ENCODE measurements around the gene PLCH1.
"Not testable (repeated sequence)": the region's sequence is repeated elsewhere in the genome, so short reads cannot be mapped to it uniquely, and the experiment has no call there.

The PLCH1 gene

DNA sequence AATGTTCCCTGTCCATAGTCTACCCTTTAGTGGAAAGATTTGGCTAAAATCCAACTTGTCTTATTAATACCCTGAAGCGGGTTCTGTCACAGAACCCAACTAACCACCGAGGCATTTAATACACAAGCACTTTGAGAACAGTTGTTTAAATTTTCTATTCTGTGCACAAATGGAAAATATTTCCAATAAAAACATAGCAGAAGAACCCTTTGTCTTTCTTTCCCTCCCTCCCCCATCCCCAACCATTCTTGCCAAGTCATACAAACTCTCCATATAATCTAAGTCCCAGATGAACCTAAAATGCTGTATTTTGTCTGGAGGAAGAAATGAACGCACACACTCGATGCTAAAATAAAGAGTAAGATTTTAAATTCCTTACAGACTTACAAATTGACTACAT lies 324.5 kb downstream of the PLCH1 start:
- no peak for DNase-seq (ENCODE audit: low read depth, low spot score)

DNA sequence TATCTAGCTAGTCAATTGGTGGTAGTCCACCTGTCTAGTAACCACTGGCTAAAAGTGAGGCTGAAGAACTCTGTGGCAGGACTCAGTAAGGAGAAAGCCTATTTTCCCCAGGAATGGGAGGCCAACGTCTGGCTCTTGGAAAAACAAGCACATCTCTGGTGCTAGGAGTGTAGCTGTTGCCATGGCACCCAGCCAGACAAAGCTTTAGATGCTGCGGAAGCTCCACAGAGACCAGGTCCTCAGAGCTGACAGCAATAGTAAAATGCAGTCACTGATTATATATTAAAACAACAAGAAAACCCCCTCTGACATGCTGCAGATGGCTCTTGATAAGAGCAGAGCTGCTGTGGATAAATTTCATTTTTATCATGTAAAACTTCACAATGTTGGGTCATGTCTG lies 326.5 kb downstream of the PLCH1 start:
- DNase-seq (ENCODE audit: low read depth, low spot score), result no peak

DNA sequence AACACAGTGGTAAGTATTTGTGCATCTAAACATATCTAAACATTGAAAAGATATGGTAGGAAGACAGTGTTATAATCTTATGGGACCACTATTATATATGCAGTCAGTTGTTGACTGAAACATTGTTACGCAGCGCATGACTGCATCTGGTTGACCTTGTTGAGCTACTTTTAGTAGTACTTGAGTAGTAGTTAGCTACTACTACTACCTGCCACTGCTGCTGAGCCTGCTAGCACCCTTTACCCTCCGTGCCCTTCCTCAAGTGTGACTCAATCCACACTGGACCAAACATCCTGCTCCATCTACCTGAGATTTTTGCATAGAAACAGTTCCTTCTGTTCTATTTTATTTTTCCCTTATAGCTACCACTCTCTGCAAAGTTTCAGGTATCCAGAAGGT lies 327.8 kb downstream of the PLCH1 start:
- DNase-seq (ENCODE audit: low read depth, low spot score), result no peak

DNA sequence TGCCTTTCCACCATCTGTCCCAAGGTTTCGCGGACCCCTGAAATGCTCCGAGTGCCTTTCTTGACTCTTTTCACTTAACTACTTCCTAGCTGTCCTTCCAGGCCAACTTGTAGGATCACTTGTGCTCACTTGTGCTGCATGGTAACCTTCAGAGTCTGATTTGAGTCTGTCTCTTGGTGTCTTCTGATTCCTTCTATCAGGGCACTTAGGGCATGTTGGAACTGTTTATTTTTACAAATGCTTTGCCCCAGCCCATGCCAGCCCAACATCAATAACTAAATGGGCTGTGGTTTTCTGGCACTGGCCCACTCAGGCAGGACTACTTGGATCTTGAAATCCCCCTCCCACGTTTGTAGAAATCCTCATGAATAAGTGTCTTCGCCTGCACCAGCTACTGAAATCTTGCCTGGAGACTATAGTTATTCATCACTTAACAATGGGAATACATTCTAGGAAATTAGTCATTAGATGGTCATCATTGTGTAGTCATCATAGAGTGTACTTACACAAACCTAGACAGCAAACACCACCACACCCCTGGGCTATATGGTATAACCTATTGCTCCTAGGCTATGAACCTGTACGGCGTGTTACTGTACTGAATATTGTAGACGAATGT lies 328.3 kb downstream of the PLCH1 start:
- no peak for DNase-seq (ENCODE audit: low read depth, low spot score)

DNA sequence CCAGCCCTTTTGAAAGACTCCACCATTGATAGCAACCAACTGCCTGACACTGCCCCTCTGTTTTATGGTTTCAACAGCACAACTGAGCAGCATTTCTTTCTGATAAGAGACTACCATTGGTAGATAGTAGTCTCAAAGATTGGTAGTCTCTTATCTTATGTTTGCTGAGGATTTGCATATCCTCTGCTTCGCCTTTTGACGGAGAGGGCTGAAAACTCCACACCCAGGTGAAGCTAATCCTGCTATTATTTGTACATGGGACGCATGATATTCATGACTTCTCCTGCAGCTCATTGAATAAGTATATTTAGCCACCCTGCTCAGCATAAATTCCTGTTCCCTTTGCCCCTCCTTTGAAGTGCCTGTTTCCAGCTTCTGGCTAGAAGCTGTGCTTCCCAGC lies 332.0 kb downstream of the PLCH1 start:
- DNase-seq (ENCODE audit: low read depth, low spot score), result no peak

DNA sequence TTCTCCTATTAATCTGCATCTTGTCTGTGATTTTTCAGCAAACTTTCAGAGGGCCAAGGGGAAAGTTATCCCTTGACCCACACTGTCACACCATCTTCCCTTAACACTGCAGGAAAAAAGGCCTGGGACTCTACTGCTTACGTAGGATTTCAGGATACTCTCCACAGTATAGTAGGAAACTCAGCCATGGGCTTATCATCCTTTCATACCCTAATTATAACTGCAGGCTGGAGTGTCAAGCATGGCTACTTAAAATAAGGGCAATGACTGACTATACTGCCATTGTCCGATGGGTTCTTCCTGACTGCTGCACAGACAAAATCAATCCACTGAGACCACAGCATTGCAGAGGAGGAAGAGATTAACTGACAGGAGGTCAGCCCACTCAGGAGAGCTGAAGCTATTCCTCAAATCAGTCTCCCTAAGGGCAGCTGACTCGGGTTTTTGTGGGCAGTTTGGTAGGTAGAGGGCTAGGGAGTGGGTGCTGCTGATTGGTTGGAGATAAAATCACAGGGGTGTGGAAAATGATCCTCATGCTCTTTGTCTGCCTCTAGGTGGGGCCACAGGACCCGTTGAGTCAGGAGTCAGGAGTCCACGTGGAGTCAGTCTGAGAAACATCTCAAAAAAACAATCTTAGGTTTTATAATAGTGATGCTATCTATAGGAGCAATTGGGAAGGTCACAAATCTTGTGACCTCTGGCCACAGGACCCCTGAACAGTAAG lies 333.2 kb downstream of the PLCH1 start:
- DNase-seq (ENCODE audit: low read depth, low spot score), result no peak

DNA sequence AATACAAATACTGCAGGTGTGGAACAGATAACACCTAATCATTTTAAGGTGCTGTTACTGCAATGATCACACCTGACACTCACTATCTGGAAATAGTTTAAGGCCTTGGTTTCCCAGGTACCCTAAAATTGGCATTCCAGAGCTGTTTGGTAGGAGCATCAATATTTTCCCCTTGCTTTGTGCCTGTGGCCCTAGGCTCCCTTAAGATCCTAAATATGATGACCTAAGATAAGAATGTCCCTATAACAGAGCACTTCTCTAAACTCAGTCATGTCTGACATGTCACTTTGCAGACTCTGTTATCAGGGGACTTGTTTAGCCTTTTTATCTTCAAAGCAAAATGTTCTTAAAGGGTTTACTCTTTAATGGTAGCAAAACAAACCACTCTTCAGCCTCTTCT lies 335.5 kb downstream of the PLCH1 start:
- DNase-seq (ENCODE audit: low read depth, low spot score), result no peak

DNA sequence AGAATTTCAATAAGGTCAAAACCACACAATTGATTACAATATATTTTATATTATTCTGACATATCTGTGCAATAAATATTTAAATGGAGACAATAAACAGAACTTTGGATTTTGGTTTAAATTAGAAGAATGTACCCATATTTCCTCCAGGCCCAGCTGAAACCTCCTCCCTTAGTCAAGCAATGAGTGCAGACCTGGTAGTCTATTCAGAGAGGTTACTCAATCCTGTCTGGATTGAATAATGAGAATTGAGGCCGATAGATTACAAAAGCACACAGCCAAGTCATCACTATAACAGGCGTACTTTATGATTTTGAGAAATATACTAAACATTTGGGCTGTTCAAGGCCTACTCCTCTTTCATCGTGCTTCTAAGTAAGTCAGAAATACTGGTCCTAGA lies 336.9 kb downstream of the PLCH1 start:
- no peak for DNase-seq (ENCODE audit: low read depth, low spot score)

DNA sequence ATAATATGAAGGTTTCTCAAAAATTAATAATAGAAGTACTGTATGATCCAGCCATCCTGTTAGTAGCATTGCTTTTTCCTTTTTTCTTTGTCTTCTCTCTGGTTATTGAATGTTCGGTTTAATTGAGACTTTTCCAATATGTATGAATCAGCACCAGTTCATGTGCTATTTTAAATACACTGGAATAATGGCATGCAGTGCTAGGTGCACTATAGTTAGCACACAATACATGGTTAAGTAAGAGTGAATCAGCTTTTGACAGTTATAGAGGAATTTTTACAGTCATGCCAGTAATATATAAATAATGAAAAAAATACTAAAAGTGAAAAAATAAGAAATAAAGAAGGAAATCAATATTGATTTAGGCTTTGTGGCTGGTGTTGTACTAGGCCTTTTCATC lies 337.5 kb downstream of the PLCH1 start:
- DNase-seq (ENCODE audit: low read depth, low spot score), result no peak

DNA sequence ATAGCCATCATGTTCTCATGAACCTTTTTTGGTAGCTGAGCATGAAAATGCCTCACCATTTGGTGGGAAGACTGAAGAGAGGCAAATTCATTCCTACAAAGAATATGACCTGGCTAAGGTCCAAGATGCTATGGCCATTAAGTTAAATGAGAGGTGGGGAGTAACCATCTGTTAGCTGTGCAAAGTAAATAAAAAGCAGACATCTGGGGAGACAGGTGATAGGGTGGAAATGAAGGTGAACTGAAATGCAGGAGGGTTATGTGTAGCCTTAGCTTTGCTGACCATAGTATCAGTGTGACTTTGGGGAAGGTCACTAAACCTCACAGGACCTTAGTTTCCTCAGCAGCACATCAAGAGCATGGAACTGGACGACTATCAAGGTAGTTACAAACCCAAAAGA lies 340.4 kb downstream of the PLCH1 start:
- no peak for DNase-seq (ENCODE audit: low read depth, low spot score)

DNA sequence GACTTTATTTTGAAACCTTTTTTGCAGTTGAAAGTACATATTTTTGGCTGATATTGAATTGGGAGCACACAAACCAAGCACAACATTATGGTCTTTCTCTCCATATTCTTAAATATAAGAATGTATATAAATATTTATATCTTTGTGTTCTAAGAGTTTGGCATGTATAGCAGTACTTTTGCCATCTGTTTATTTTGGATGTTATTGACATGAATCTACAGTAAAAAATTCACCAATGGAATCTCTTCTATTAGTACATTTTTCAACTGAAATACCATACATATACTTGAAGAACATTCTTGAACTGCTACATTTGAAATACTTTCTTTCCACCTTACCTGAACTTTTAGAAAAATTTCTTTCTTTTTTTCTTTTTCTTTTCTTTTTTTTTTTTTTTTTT lies 342.2 kb downstream of the PLCH1 start:
- no peak for DNase-seq (ENCODE audit: low read depth, low spot score)

DNA sequence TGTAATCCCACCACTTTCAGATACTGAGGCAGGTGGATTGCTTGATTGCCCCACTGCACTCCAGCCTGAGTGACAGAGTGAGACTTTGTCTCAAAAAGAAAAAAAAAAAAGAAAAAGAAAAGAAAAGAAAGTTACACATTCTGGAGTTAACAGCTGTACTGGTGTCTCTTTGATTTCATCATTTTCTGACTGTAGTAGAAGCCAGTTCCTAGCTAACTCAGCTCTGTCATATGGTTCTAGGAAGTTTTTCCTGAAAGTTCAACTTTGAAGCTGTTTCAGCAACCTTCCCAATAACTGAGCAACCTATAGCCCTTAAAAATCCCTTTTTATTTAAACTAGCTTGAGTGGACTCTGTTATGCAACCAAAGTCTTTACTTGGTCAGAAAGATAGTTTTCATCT lies 346.8 kb downstream of the PLCH1 start:
- no peak for DNase-seq (ENCODE audit: low read depth, low spot score)

DNA sequence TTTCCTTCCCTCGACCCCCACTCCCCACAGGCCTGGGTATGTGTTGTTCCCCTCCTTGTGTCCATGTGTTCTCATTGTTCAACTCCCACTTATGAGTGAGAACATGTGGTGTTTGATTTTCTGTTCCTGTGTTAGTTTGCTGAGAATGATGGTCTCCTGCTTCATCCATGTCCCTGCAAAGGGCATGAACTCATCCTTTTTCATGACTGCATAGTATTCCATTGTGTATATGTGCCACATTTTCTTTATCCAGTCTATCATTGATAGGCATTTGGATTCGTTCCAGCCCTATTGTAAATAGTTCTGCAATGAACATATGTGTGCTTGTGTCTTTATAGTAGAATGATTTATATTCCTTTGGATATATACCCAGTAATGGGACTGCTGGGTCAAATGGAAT lies 350.0 kb downstream of the PLCH1 start:
- not testable (repeated sequence) for DNase-seq (ENCODE audit: low read depth, low spot score)

DNA sequence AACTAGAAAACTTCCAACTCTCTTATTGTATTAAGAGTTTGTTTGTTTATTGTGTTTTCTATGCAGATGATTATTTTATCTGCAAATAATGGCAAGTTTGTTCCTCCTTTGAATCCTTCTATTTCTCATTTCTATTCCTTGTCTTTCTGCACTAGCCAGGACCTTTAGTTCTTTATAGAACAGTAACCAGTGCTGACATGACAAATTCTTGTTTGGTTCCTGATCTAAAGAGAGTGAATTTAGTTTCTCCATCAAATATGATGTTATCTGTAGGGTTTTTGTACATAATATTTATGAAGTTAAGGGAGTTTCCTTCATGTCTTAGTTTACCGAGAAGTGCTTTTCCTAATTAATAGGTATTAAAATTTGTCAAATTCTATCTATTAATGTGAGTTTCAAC lies 350.6 kb downstream of the PLCH1 start:
- DNase-seq (ENCODE audit: low read depth, low spot score), result no peak

DNA sequence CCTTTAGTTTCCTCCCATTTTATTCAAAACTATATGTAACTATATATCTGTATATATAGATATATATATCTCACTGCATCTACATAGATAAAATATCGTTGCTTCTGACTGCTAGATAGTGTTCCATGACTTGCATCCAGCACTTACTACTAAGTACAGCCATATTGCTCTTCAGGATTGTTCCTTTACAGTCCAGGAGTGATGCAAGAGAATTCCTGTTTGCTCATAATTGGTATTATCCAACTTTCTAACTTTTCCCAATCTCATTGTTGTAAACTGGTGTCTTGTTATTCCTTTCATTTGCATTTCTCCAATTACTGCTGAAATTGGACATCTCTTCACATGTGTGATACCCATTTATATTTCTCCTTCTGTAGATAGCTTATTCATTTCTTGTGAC lies 351.6 kb downstream of the PLCH1 start:
- DNase-seq (ENCODE audit: low read depth, low spot score), result no peak

DNA sequence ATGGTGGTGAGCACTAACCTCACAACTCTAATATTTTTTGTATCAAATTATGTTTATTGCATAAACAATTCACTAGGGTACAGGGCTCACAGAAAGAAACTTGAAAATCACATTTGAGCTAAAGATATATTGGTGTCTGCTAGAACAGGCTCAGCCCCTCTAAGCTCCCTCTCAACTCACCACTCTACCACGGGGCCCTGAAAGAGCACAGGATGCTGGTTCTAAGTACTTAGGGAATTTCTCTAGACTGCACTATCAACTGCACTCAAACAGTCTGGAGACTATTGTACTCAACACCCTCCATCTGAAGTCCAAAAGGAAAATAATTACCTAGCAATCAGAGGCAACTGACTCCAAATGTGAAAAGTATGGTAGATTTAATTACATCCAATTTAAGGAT lies 352.7 kb downstream of the PLCH1 start:
- DNase-seq (ENCODE audit: low read depth, low spot score), result no peak

DNA sequence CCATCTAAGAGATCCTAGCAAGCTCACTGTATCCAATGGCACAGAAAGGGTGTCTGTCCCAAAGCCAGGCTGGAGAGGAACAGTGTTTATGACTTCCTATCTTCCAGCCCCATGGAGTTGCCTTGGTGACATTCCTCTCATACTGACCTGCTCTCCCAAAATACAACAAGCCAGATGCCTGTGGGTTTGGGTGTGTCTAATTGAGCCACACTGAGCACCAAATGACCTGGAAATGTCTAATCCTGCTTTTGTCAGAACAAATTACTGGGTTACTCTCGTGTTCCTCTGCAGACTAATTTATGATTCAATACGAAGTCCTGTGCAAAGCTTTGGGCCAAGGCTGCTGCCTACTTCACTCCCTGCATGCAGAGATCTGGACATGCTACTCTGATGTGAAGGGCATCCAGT lies 353.3 kb downstream of the PLCH1 start:
- no peak for DNase-seq (ENCODE audit: low read depth, low spot score)

DNA sequence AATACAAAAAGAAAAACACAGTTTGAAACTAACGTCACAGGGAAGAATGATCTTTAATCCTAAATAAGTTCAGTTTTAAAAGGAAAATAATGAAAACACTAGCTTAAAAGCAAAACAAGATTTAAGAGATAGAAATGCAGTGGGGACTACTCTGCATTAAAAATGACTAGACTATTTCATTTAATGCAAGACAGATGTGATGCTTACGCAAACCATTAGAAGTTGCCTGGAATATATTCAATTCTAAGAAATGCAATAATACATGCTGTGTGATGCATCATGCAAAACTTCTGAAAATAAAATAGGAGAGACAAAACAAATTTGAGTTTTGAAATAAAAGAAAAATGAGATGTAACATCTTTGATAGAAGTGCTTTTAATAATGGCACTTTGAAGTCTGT lies 353.8 kb downstream of the PLCH1 start:
- no peak for DNase-seq (ENCODE audit: low read depth, low spot score)

DNA sequence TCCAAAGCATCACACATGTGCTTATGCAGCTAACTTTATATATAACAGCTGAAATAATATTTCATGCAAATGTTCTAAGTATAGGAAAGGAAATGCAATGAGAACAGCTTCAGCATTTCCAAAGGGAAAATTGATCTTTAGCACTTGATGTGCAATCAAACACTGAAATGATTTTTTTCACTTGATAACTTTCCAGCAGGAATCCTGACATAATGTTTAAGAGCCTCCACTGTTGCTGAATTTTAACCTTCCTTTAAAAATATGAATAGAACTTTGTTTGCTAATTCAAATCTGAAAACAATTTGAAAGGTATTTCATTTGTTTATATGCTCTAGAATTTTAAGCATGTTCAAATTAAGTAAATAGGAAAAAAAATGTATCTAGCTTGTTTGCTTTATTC lies 354.5 kb downstream of the PLCH1 start:
- DNase-seq (ENCODE audit: low read depth, low spot score), result no peak

DNA sequence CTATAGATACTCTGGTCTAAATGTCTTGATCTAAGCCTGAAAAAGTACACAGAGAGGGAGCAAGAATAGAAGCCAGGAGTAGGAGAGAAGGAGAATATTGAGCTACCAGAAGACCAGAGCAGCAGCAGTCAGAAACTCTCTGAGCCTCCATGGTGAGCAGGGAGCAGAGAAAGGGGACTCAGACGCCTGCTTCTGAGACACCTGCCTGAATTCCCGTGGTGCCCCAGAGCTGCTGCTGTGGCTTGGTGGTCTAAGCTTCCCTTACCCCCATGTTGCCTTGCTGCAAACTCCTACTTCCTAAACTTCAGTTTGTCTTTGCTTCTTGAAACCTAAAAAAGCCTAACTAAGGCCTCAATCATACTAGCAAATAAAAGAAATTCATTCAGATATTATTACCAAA lies 356.5 kb downstream of the PLCH1 start:
- DNase-seq (ENCODE audit: low read depth, low spot score), result no peak

DNA sequence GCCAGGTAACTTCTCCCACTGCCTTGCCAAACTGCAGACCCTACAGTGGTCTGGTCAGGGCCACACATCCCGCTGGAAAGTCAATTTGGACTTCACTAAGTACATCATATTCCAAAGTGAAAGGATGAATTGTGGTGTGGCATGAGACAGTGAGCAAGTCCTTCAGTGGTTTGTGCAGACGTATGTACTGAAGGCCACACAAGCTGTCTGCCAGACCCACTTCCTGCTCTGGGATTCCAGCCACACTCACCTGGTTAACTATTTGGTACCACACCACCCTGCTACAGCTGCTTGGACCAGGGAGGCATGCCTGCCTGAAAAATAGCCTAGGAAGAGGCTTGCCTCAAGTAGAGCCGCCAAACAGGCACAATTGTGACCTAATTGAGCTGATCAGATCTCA lies 357.3 kb downstream of the PLCH1 start:
- DNase-seq (ENCODE audit: low read depth, low spot score), result no peak

DNA sequence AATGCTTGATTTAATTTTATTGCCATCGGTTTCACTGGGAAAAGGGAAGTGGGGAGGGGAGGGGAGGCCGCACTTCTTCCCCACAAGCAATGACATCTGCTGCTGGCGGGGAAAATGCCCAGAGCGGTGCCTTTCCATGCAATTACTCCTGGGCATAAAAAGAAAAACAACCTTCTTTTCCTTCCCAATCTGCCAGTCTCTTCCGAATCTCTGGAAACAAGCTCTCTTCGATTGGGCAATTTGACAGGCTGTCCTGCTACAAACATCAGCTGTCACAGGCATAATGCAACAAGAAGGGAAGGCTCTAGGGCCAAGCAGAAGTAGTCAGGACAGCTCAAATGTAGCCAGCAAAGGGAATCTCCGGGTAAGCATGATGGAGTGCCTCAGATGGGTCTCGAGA lies 358.0 kb downstream of the PLCH1 start:
- DNase-seq (ENCODE audit: low read depth, low spot score), result no peak

DNA sequence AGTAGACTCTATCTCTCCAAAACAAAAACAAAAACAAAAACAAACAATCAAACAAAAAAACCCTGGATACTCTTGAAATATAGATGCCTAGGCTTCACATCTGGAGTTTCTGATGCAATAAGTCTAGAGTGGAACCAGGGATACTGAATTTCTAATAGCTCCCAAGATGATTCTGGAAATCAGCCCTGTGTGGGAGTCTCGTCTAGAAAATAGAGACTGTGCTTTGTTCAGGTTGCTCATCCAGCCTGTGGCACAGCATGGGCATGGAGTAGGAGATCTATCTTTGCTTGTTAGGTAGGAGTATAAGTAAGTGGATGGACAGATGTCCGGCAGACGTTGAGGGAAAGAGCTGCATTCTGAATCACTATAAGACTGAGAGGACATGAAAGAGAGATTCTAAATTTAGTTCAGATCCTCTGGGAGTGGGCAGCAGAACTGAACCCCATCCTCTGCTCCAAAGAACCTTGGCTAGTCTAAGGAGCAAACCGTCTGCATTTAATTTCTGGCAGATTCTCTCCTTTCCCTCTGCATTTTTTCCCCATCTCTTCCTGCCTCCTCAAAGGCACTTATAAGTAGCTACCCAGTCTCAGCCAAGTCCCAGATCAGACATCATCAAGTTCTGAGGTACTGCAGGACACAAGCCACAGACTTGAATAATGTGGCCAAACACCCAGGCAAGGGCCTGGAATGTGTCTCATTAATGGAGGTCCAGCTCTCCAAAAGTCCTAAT lies 358.8 kb downstream of the PLCH1 start:
- no peak for DNase-seq (ENCODE audit: low read depth, low spot score)
